HG03139 (cell line): Measurements from ENCODE around the gene PCBP1.
"Not testable (repeated sequence)": the region's sequence is repeated elsewhere in the genome, so short reads cannot be mapped to it uniquely, and the experiment has no call there.

ENCODE experiments used
- ATAC-seq: cut with Tn5 transposase; IDR thresholded peaks from one replicate; pipeline ENCODE4 v1.9.1; 2021; ENCODE audit not compliant: unreplicated experiment

The PCBP1 gene

GRCh38 chr2:70095720-70096670 lies 8.7 kb downstream of the PCBP1 start:
- no peak for ATAC-seq

- ATAC-seq: no peak
These were observed 10.8 kb downstream of the PCBP1 start for GRCh38 chr2:70098032-70098431.

GRCh38 chr2:70099270-70099669 lies 12.0 kb downstream of the PCBP1 start:
- no peak for ATAC-seq

GRCh38 chr2:70101174-70101573 lies 13.9 kb downstream of the PCBP1 start:
- no peak for ATAC-seq

GRCh38 chr2:70101686-70102085 lies 14.4 kb downstream of the PCBP1 start:
- ATAC-seq: not testable (repeated sequence)

- ATAC-seq: not testable (repeated sequence)
These were observed 15.1 kb downstream of the PCBP1 start for GRCh38 chr2:70102323-70102905.

- ATAC-seq: no peak
These were observed 16.3 kb downstream of the PCBP1 start for GRCh38 chr2:70103531-70104061.

- ATAC-seq: no peak
These were observed 17.2 kb downstream of the PCBP1 start for GRCh38 chr2:70104231-70105111.

GRCh38 chr2:70106138-70106537 lies 18.9 kb downstream of the PCBP1 start:
- ATAC-seq: not testable (repeated sequence)

GRCh38 chr2:70110397-70110796 lies 23.1 kb downstream of the PCBP1 start:
- not testable (repeated sequence) for ATAC-seq

GRCh38 chr2:70111752-70112591 lies 24.7 kb downstream of the PCBP1 start:
- no peak for ATAC-seq

GRCh38 chr2:70113359-70114070 lies 26.2 kb downstream of the PCBP1 start:
- ATAC-seq: no peak

GRCh38 chr2:70115646-70116442 lies 28.6 kb downstream of the PCBP1 start:
- no peak for ATAC-seq

- no peak for ATAC-seq
These were observed 29.8 kb downstream of the PCBP1 start for GRCh38 chr2:70116936-70117552.

GRCh38 chr2:70118798-70119454 lies 31.6 kb downstream of the PCBP1 start:
- ATAC-seq: no peak

GRCh38 chr2:70121627-70122372 lies 34.5 kb downstream of the PCBP1 start:
- ATAC-seq: no peak

GRCh38 chr2:70122470-70122869 lies 35.2 kb downstream of the PCBP1 start:
- no peak for ATAC-seq
